ENCODE results near the gene SLC12A6.

DNA sequence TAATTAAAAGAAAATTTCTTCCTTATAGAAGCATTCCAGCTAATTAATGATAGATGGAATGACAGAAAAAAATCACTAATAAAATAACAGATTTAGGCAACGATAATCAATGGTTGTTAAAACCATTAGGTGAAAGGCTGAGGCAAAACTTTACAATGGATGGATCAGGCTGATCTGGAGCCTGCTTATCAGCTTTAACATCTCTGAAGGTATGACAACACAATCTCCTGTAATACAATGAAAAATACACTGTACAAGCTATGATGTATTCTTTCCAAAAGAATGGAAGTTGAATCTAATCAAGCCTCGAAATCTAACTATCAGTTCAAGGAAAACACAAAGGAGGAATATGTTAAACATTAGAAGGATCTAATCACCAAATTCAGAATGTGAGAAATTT, 73.5 kb downstream of the SLC12A6 start:
- TF ChIP-seq, protein P1, sequence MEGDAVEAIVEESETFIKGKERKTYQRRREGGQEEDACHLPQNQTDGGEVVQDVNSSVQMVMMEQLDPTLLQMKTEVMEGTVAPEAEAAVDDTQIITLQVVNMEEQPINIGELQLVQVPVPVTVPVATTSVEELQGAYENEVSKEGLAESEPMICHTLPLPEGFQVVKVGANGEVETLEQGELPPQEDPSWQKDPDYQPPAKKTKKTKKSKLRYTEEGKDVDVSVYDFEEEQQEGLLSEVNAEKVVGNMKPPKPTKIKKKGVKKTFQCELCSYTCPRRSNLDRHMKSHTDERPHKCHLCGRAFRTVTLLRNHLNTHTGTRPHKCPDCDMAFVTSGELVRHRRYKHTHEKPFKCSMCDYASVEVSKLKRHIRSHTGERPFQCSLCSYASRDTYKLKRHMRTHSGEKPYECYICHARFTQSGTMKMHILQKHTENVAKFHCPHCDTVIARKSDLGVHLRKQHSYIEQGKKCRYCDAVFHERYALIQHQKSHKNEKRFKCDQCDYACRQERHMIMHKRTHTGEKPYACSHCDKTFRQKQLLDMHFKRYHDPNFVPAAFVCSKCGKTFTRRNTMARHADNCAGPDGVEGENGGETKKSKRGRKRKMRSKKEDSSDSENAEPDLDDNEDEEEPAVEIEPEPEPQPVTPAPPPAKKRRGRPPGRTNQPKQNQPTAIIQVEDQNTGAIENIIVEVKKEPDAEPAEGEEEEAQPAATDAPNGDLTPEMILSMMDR (IDR thresholded peaks at IDR 0.05; ENCODE audit: poor library complexity, severe bottlenecking): no peak
- TF ChIP-seq POLR2AphosphoS5 (IDR thresholded peaks at IDR 0.05): no peak
- TF ChIP-seq RAD21 (conservative IDR thresholded peaks at IDR 0.05): no peak
- TF ChIP-seq TAF1 (IDR thresholded peaks at IDR 0.05; ENCODE audit: low read depth): no peak

Data from neural cell (in vitro differentiated cells).